H1 (cell line): ENCODE data around the gene CRK. TPM values are rescaled to one million over a fixed set of nuclear protein-coding genes. Genes with fewer than 3 reads are reported as not detected.

Experiments
- JUN ChIP-seq: IDR thresholded peaks from 2 replicates; pipeline ENCODE4 v1.6.1; 2011; ENCODE audit warnings: low read depth, mild to moderate bottlenecking, improper control_type of control experiment, low read length
- POLR2A ChIP-seq, 2 experiments: IDR thresholded peaks; 1 replicate in 1 of 2; 2 replicates in 1 of 2; pipeline ENCODE4 v1.6.1; 2011; ENCODE audit warnings: low read depth in 2 of 2, low read length in 2 of 2, mild to moderate bottlenecking in 2 of 2; ENCODE audit errors: control extremely low read depth in 1 of 2
- RFX5 ChIP-seq: IDR thresholded peaks from 2 replicates; pipeline ENCODE4 v1.6.1; 2011; ENCODE audit warnings: low read depth, low read length, improper control_type of control experiment, borderline replicate concordance
- polyA plus RNA-seq, 7 experiments: library from polyadenylated mRNA; depleted of rRNA in 3 of 7; stranded (reverse) in 5 of 7; unstranded in 2 of 7; fragments of >200 nt in 5 of 7; fragments of 200-250 nt in 2 of 7; gene quantifications; 1 replicate in 5 of 7; 2 replicates in 1 of 7; 4 replicates in 1 of 7; pipeline versions ENCODE4 v1.2.1 to v1.2.3, GENCODE V29; 2011 to 2013; ENCODE audit warnings: missing spikeins in 2 of 7, mixed read lengths in 2 of 7
- total RNA-seq: library from RNA; stranded (reverse); fragmentation: NEBNext Ultra II Directional; extraction: Animal tissue kit (Norgen Biotek cat#: 25700); gene quantifications from 2 replicates; pipeline ENCODE4 v1.2.1, GENCODE V29; 2021
- TF ChIP-seq, protein P1 (sequence below), 3 experiments: IDR thresholded peaks; 1 replicate in 2 of 3; 2 replicates in 1 of 3; pipeline versions ENCODE4 v1.5.1 to v1.6.1; 2011; ENCODE audit warnings: low read length in 3 of 3, mild to moderate bottlenecking in 3 of 3, inconsistent platforms in 2 of 3, low read depth in 1 of 3, moderate library complexity in 1 of 3; ENCODE audit not compliant: insufficient read depth in 1 of 3; ENCODE audit errors: control extremely low read depth in 1 of 3

CRK gene
- total and polyA plus RNA-seq, 2 of the 8 experiments (the other 6 are each of a cell fraction or from before 2014, with no cell fraction given): 32.8 to 57.1 TPM

DNA sequence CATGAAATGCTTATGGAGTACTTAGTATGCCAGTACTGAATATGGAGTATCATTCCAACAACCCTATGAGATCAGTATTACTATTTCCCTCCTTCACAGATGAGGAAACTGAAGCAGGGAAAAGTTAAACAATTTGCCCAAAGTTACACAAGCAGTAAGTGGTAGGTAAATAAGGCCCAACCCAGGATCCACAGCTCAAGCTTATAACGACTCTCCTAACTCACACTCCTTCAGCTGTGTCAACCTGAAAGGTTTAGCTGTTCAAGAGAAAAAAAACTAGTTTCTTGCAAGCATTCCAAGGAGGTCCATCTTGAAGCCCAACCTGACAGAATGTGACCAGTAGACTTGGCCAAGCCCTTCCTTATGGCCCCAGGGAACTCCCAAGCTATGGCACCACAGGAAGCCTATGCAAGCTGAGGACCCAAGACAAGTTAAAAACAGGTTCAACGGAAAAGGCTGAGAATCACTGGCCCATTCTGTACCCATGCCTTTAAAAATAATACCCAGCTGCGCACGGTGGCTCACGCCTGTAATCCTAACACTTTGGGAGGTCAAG, 6.5 kb downstream of the CRK start (continued):
- TF ChIP-seq, protein P1, sequence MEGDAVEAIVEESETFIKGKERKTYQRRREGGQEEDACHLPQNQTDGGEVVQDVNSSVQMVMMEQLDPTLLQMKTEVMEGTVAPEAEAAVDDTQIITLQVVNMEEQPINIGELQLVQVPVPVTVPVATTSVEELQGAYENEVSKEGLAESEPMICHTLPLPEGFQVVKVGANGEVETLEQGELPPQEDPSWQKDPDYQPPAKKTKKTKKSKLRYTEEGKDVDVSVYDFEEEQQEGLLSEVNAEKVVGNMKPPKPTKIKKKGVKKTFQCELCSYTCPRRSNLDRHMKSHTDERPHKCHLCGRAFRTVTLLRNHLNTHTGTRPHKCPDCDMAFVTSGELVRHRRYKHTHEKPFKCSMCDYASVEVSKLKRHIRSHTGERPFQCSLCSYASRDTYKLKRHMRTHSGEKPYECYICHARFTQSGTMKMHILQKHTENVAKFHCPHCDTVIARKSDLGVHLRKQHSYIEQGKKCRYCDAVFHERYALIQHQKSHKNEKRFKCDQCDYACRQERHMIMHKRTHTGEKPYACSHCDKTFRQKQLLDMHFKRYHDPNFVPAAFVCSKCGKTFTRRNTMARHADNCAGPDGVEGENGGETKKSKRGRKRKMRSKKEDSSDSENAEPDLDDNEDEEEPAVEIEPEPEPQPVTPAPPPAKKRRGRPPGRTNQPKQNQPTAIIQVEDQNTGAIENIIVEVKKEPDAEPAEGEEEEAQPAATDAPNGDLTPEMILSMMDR (IDR thresholded peaks at IDR 0.05; ENCODE audit: control extremely low read depth in 1 of 3, insufficient read depth in 1 of 3, low read depth in 1 of 3, low read length in 3 of 3): no peak
- no peak for TF ChIP-seq RFX5
- no peak for TF ChIP-seq JUN
- TF ChIP-seq POLR2A (IDR thresholded peaks at IDR 0.05; ENCODE audit: control extremely low read depth in 1 of 2, low read depth in 2 of 2, low read length in 2 of 2): no peak
